ENCODE measurements around the gene ZC3H13.

The ZC3H13 gene

DNA sequence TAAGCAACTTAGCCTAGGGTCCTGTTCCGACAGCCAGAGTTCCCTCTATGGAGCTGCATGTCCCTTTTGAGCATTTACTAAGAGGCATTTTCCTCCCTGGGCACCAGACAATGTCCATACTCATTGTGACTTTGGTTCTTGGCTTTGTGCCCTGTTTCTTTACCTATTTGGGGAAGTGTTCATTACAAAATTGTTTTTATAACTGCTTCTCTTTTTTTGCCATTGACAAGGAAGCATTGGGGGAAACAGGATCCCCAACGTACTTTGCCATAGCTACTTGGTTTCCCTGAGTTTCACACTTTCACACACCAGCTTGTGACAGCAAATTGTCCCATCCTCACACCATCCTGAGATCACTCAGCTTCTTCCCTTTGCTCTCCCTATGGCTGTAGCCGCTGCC lies 119.9 kb downstream of the ZC3H13 start:
- Histone ChIP-seq H3K27ac (ENCODE audit: low read depth in 2 of 2, low read length in 2 of 2) (no peak overlapping the region), H3K4me1 (ENCODE audit: control insufficient read depth in 2 of 2, insufficient read depth in 2 of 2, low read length in 2 of 2) (no peaks in the 10 kb centered on the region), H3K9ac (ENCODE audit: low read depth in 1 of 2, low read length in 2 of 2) (no peak overlapping the region), H3K27me3 (ENCODE audit: control insufficient read depth in 2 of 2, insufficient read depth in 2 of 2, low read length in 2 of 2) (no peaks in the 10 kb centered on the region), H3K36me3 (ENCODE audit: control insufficient read depth in 2 of 2, insufficient read depth in 2 of 2, low read length in 2 of 2) (no peaks in the 10 kb centered on the region), H3K4me3 (ENCODE audit: low read length in 2 of 2) (no peak overlapping the region), H3K9me3 (ENCODE audit: control insufficient read depth in 2 of 2, low read length in 2 of 2) (no peaks in the 10 kb centered on the region)

DNA sequence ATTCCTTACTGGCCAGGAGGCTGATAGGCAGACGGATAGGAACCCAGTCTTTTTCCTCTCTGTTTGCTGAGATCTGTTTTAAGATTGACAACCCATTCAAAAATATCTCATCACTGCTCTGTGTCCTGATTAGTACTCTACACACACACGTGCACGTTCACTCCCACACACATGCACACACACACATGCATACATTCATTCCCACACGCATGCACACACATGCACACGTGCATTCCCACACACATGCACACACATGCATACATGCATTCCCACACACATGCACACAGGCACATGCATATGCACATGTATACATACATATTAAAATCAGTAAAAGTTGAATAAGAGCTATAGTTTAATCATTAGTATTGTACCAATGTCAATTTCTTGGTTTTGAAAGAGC lies 120.4 kb downstream of the ZC3H13 start:
- Histone ChIP-seq H3K36me3 (ENCODE audit: control insufficient read depth in 2 of 2, insufficient read depth in 2 of 2, low read length in 2 of 2) (no peaks in the 10 kb centered on the region), H3K4me3 (ENCODE audit: low read length in 2 of 2) (no peak overlapping the region), H3K27ac (ENCODE audit: low read depth in 2 of 2, low read length in 2 of 2) (no peak overlapping the region), H3K4me1 (ENCODE audit: control insufficient read depth in 2 of 2, insufficient read depth in 2 of 2, low read length in 2 of 2) (no peaks in the 10 kb centered on the region), H3K9ac (ENCODE audit: low read depth in 1 of 2, low read length in 2 of 2) (no peak overlapping the region), H3K27me3 (ENCODE audit: control insufficient read depth in 2 of 2, insufficient read depth in 2 of 2, low read length in 2 of 2) (no peaks in the 10 kb centered on the region), H3K9me3 (ENCODE audit: control insufficient read depth in 2 of 2, low read length in 2 of 2) (no peaks in the 10 kb centered on the region)

DNA sequence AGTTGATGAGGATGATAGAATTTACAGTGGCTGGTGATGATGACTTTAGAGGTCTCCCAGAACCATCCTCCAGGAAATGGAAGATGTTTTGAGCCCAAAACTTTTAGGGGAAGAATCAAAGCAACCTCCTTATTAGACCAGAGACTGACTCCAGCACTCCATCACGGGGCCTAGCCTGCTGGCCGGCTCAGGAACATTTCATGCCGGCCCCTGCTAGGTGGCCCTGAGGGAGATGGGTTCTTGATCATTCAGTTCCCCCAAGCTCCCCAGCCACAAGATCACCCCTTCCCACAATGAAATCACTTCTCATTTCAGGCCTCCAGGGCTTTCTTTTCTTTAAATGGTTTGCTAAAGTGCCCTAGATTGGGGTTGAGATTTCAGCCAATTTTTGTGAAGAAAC lies 121.3 kb downstream of the ZC3H13 start:
- no peaks in the 10 kb centered on the region for H3K36me3 ChIP-seq (ENCODE audit: control insufficient read depth in 2 of 2, insufficient read depth in 2 of 2, low read length in 2 of 2)
- no peaks in the 10 kb centered on the region for H3K27me3 ChIP-seq (ENCODE audit: control insufficient read depth in 2 of 2, insufficient read depth in 2 of 2, low read length in 2 of 2)
- no peak overlapping the region for H3K9ac ChIP-seq (ENCODE audit: low read depth in 1 of 2, low read length in 2 of 2)
- no peak overlapping the region for H3K4me3 ChIP-seq (ENCODE audit: low read length in 2 of 2)
- no peak overlapping the region for H3K27ac ChIP-seq (ENCODE audit: low read depth in 2 of 2, low read length in 2 of 2)
- H3K4me1 ChIP-seq (ENCODE audit: control insufficient read depth in 2 of 2, insufficient read depth in 2 of 2, low read length in 2 of 2) = no peaks in the 10 kb centered on the region
- no peaks in the 10 kb centered on the region for H3K9me3 ChIP-seq (ENCODE audit: control insufficient read depth in 2 of 2, low read length in 2 of 2)

DNA sequence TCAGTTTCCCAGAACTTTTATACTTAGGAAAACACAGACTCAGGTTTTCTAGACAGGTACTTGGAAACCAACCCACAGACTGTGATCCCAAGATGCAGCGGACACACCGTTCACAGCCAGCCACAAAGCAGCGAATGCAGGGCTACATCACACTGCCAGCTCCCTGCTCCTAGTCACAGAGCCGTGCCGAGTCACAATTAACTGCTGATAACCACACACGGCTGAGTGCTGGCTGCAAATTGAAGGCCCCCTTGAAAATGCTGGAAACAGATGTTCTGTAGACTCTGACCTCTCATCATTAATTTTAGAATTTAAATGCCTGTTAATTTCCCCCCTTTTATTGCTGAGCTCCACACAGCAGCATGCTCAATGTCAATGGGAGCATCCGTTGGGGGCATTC lies 122.4 kb downstream of the ZC3H13 start:
- Histone ChIP-seq H3K4me3 (ENCODE audit: low read length in 2 of 2) (no peak overlapping the region), H3K4me1 (ENCODE audit: control insufficient read depth in 2 of 2, insufficient read depth in 2 of 2, low read length in 2 of 2) (no peaks in the 10 kb centered on the region), H3K9ac (ENCODE audit: low read depth in 1 of 2, low read length in 2 of 2) (no peak overlapping the region), H3K27me3 (ENCODE audit: control insufficient read depth in 2 of 2, insufficient read depth in 2 of 2, low read length in 2 of 2) (no peaks in the 10 kb centered on the region), H3K36me3 (ENCODE audit: control insufficient read depth in 2 of 2, insufficient read depth in 2 of 2, low read length in 2 of 2) (no peaks in the 10 kb centered on the region), H3K27ac (ENCODE audit: low read depth in 2 of 2, low read length in 2 of 2) (no peak overlapping the region), H3K9me3 (ENCODE audit: control insufficient read depth in 2 of 2, low read length in 2 of 2) (no peaks in the 10 kb centered on the region)

DNA sequence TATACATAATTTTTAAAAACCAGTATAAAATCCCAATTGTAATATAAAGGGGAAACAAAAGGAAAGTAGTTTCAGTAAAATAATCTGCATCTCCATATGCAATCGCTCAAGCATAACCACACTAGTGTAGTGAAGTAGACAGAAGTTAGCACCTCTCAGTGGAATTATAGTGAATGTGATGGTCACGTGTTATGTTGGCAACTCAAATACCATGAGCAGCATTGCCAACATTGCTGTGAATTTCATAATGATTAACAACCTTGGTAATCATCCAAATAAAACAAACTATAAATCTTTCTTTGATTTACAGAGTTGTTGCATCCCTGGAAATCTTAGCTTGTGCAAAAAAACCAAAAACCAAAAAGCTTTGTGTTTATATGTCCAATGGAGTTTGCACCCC lies 123.7 kb downstream of the ZC3H13 start:
- Histone ChIP-seq H3K4me1 (ENCODE audit: control insufficient read depth in 2 of 2, insufficient read depth in 2 of 2, low read length in 2 of 2) (no peaks in the 10 kb centered on the region), H3K36me3 (ENCODE audit: control insufficient read depth in 2 of 2, insufficient read depth in 2 of 2, low read length in 2 of 2) (no peaks in the 10 kb centered on the region), H3K27ac (ENCODE audit: low read depth in 2 of 2, low read length in 2 of 2) (no peak overlapping the region), H3K9ac (ENCODE audit: low read depth in 1 of 2, low read length in 2 of 2) (no peak overlapping the region), H3K4me3 (ENCODE audit: low read length in 2 of 2) (no peak overlapping the region), H3K27me3 (ENCODE audit: control insufficient read depth in 2 of 2, insufficient read depth in 2 of 2, low read length in 2 of 2) (no peaks in the 10 kb centered on the region), H3K9me3 (ENCODE audit: control insufficient read depth in 2 of 2, low read length in 2 of 2) (no peaks in the 10 kb centered on the region)

DNA sequence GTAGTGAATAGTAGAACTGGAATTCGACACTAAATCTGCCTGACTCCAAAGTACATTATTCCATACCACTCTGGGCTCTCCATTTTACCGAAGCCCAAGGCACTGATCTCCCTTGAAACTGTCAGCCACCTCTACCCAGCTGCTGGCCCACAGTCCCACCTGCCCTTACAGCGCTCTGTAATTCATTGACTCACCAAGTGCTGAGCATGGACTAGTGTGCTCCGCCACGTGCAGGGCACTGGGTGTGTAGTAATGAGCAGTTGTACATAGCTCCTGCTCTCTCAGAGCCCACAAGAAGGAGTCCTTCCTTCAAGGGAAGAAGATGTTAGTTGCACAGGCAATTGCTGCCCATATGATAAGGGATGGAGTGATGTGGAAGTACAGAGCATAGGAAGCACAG lies 124.4 kb downstream of the ZC3H13 start:
- Histone ChIP-seq H3K36me3 (ENCODE audit: control insufficient read depth in 2 of 2, insufficient read depth in 2 of 2, low read length in 2 of 2) (no peaks in the 10 kb centered on the region), H3K4me1 (ENCODE audit: control insufficient read depth in 2 of 2, insufficient read depth in 2 of 2, low read length in 2 of 2) (no peaks in the 10 kb centered on the region), H3K27me3 (ENCODE audit: control insufficient read depth in 2 of 2, insufficient read depth in 2 of 2, low read length in 2 of 2) (no peaks in the 10 kb centered on the region), H3K9me3 (ENCODE audit: control insufficient read depth in 2 of 2, low read length in 2 of 2) (no peaks in the 10 kb centered on the region), H3K4me3 (ENCODE audit: low read length in 2 of 2) (no peak overlapping the region), H3K27ac (ENCODE audit: low read depth in 2 of 2, low read length in 2 of 2) (no peak overlapping the region), H3K9ac (ENCODE audit: low read depth in 1 of 2, low read length in 2 of 2) (no peak overlapping the region)

DNA sequence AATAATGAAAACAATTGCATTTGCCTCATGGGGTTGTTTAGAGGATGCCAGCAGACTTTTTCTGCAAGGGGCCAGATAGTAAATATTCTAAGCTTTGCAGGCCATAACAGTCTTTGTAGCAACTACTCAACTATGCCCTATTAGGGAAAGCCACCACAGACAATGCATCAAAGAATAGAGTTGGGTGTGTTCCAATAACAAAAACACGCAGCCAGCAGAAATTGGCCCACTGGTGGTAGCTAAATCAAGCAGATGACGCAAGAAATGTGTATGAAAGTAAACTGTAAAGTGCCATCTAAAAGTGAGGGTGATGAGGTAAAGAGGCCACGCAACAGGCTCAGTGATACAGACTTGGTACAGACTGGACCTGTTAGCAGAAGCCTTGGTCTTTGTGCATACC lies 125.8 kb downstream of the ZC3H13 start:
- Histone ChIP-seq H3K4me3 (ENCODE audit: low read length in 2 of 2) (no peak overlapping the region), H3K36me3 (ENCODE audit: control insufficient read depth in 2 of 2, insufficient read depth in 2 of 2, low read length in 2 of 2) (no peaks in the 10 kb centered on the region), H3K9ac (ENCODE audit: low read depth in 1 of 2, low read length in 2 of 2) (no peak overlapping the region), H3K4me1 (ENCODE audit: control insufficient read depth in 2 of 2, insufficient read depth in 2 of 2, low read length in 2 of 2) (no peaks in the 10 kb centered on the region), H3K27ac (ENCODE audit: low read depth in 2 of 2, low read length in 2 of 2) (no peak overlapping the region), H3K27me3 (ENCODE audit: control insufficient read depth in 2 of 2, insufficient read depth in 2 of 2, low read length in 2 of 2) (peaks cover 0 to 2% of the 10 kb centered on the region in 2 donors), H3K9me3 (ENCODE audit: control insufficient read depth in 2 of 2, low read length in 2 of 2) (no peaks in the 10 kb centered on the region)

DNA sequence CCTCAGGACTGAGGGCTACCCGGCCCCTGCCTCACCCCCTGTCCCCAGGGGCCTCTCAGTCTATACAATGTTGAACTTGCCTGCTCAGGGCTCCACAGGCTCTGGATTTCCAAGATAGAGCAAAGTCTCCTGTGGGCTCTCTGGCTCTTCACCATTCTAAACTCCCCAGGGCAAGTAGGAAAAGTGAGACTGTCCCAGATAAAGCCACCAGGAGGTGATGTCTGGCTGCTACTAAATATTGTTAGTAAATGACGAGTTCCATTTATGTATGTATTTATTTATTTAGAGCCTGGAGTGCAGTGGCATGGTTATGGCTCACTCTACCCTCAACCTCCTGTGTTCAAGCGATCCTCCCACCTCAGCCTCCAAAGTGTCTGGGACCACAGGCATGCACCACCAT lies 127.4 kb downstream of the ZC3H13 start:
- Histone ChIP-seq H3K9me3 (ENCODE audit: control insufficient read depth in 2 of 2, low read length in 2 of 2) (no peaks in the 10 kb centered on the region), H3K9ac (ENCODE audit: low read depth in 1 of 2, low read length in 2 of 2) (no peak overlapping the region), H3K4me3 (ENCODE audit: low read length in 2 of 2) (no peak overlapping the region), H3K27me3 (ENCODE audit: control insufficient read depth in 2 of 2, insufficient read depth in 2 of 2, low read length in 2 of 2) (peaks cover 0 to 2% of the 10 kb centered on the region in 2 donors), H3K4me1 (ENCODE audit: control insufficient read depth in 2 of 2, insufficient read depth in 2 of 2, low read length in 2 of 2) (no peaks in the 10 kb centered on the region), H3K36me3 (ENCODE audit: control insufficient read depth in 2 of 2, insufficient read depth in 2 of 2, low read length in 2 of 2) (no peaks in the 10 kb centered on the region), H3K27ac (ENCODE audit: low read depth in 2 of 2, low read length in 2 of 2) (no peak overlapping the region)

DNA sequence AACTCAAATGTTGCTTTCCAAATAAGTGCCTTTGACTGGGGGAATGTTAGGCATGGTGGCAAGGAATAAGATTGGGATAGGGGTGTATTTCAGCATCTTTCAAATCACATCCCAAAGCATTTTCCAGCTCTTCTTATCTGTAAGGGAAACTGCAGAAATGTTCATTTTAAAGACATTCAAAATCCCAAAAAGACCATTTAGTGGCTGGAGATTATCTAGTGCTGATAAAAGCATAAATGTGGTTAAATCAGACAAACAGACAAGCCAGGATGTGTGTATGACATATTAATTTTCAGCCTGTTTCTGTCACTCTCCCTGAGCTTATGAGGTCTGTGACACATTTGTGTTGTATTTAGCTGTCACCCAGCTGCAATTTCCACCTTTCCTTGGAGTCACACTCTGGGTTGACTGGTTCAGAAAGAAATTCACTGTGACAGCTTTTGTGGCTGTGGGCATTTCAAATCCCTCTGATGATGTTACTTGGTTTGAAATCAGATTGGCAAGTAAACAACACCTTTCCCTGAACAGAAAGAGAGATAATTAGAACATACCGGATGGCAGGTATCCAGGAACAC lies 131.3 kb downstream of the ZC3H13 start:
- no peak overlapping the region for H3K4me3 ChIP-seq (ENCODE audit: low read length in 2 of 2)
- H3K36me3 ChIP-seq (ENCODE audit: control insufficient read depth in 2 of 2, insufficient read depth in 2 of 2, low read length in 2 of 2) = no peaks in the 10 kb centered on the region
- H3K27ac ChIP-seq (ENCODE audit: low read depth in 2 of 2, low read length in 2 of 2) = no peak overlapping the region
- H3K9ac ChIP-seq (ENCODE audit: low read depth in 1 of 2, low read length in 2 of 2) = no peak overlapping the region
- H3K27me3 ChIP-seq (ENCODE audit: control insufficient read depth in 2 of 2, insufficient read depth in 2 of 2, low read length in 2 of 2) = peaks cover 0 to 2% of the 10 kb centered on the region in 2 donors
- no peaks in the 10 kb centered on the region for H3K9me3 ChIP-seq (ENCODE audit: control insufficient read depth in 2 of 2, low read length in 2 of 2)
- no peaks in the 10 kb centered on the region for H3K4me1 ChIP-seq (ENCODE audit: control insufficient read depth in 2 of 2, insufficient read depth in 2 of 2, low read length in 2 of 2)

DNA sequence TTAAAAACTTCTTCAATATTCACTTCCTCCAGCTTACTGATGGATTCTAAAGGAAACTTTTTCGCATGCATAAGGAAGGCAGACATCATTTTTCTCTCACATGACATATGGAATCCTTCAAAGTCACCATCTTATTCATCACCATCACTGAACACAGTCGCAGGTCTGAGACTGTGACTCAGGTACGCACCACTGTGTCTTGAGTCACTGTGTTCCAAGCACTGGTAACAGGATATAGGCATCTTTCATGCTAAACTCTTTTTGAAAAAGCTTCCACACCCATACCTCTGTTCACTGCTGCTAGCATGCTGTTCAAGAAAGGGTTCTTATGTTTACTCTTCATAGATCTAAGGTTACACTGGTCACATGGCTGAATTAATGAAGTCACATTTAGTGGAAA lies 133.9 kb downstream of the ZC3H13 start:
- no peaks in the 10 kb centered on the region for H3K4me1 ChIP-seq (ENCODE audit: control insufficient read depth in 2 of 2, insufficient read depth in 2 of 2, low read length in 2 of 2)
- H3K4me3 ChIP-seq (ENCODE audit: low read length in 2 of 2) = no peak overlapping the region
- no peak overlapping the region for H3K27ac ChIP-seq (ENCODE audit: low read depth in 2 of 2, low read length in 2 of 2)
- H3K9me3 ChIP-seq (ENCODE audit: control insufficient read depth in 2 of 2, low read length in 2 of 2) = no peaks in the 10 kb centered on the region
- H3K9ac ChIP-seq (ENCODE audit: low read depth in 1 of 2, low read length in 2 of 2) = no peak overlapping the region
- H3K27me3 ChIP-seq (ENCODE audit: control insufficient read depth in 2 of 2, insufficient read depth in 2 of 2, low read length in 2 of 2) = peaks cover 0 to 2% of the 10 kb centered on the region in 2 donors
- no peaks in the 10 kb centered on the region for H3K36me3 ChIP-seq (ENCODE audit: control insufficient read depth in 2 of 2, insufficient read depth in 2 of 2, low read length in 2 of 2)

DNA sequence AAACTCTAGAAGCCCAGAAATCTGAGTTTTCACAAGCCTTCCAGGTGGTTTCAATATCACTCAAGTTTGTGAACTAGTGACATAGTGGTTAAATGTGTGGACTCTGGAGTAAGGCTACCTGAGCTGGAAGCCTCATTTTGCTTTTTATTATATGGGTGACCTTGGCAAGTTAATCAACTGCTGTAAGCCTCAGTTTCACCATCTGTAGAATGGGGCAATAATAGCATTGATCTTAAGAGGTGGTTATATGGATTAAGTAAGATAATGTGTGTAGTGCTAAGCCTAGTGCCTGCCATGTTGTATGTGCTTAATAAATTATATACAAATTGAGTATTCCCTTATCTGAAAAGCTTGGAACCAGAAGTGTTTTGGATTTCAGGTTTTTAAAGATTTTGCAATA lies 135.5 kb downstream of the ZC3H13 start:
- Histone ChIP-seq H3K4me3 (ENCODE audit: low read length in 2 of 2) (no peak overlapping the region), H3K27me3 (ENCODE audit: control insufficient read depth in 2 of 2, insufficient read depth in 2 of 2, low read length in 2 of 2) (peaks cover 0 to 2% of the 10 kb centered on the region in 2 donors), H3K27ac (ENCODE audit: low read depth in 2 of 2, low read length in 2 of 2) (no peak overlapping the region), H3K4me1 (ENCODE audit: control insufficient read depth in 2 of 2, insufficient read depth in 2 of 2, low read length in 2 of 2) (no peaks in the 10 kb centered on the region), H3K9ac (ENCODE audit: low read depth in 1 of 2, low read length in 2 of 2) (no peak overlapping the region), H3K9me3 (ENCODE audit: control insufficient read depth in 2 of 2, low read length in 2 of 2) (no peaks in the 10 kb centered on the region), H3K36me3 (ENCODE audit: control insufficient read depth in 2 of 2, insufficient read depth in 2 of 2, low read length in 2 of 2) (no peaks in the 10 kb centered on the region)

Measured in mucosa of rectum (tissue), 2 donors.